GM21515 (cell line): ENCODE data around the gene CCR5AS.
"Not testable (repeated sequence)": the region's sequence is repeated elsewhere in the genome, so short reads cannot be mapped to it uniquely, and the experiment has no call there.

Experiments used
- ATAC-seq: cut with Tn5 transposase; IDR thresholded peaks from one replicate; pipeline ENCODE4 v1.9.1; 2021; ENCODE audit not compliant: unreplicated experiment

Gene CCR5AS

DNA sequence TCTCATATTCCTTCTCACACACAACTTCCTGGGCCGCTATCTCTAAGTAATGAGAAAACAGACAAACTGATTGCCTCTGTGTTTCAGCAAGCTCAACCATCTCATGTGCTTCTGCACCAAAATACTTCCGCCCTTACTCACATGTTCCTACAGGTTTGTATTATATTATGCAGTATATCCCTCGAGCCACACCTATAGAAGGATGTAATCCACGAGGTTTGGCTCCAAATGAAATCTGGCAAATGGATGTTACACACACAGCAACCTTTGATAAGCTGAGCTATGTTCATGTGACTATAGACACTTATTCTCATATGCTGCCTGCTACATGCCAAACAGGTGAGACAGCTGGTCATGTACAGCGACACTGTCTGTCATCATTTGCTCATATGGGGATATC lies 22.8 kb upstream of the CCR5AS start:
- no peak for ATAC-seq

DNA sequence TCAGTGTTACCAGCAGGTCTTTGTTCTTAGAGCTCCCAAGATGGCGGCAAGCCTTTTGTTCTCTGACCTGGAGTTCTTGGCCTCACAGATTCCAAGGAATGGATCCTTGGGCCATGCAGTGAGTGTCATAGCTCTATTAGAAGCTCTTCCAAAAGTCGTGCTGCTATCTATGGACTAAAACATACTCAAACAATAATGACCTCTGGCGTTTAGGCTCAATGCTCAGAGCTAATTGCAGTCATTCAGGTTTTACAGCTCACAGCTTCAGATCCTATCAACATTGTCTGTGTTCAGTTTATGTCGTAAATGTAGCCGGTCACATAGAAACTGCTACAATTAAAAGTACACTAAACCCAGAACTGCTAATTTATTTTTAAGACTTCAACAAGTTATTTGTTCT lies 22.4 kb upstream of the CCR5AS start:
- ATAC-seq = no peak

DNA sequence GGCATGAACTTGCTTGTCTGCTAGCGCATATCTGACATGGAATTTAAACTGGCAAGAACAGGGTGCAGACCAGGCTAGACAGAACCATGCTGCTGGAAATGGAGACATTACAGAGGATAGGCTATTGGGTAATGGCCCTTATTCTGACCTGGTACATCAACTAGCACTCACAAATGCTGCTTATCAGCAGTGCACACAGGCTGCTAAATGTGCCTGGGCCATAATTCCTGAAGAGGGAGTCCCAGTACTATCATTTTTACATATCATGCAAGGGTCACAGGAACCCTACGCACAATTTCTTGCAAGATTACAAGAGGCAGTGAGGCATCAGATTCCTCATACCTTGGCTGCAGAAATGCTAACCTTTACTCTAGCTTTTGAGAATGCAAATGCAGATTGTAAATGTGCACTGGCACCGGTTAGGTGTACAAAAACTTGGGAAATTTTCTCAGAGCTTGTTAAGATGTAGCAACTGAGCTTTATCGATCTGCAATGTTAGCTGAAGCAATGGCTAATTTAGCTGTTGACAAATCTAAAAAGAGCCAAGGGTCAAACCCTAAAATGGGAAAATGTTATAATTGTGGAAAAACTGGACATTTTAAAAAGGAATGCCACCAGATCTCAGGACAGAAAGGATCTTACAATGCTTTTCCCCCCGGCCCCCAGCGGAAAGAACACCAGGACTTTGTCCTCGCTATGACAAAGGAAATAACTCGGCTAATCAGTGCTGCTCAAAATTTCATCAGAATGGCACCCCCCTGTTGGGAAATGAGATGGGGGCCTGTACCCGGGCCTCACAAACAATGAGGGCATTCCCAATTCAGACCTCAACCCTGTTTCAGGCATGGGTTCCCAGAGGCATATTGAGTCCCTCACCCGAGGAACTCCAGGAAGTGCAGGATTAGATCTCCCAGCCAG lies 21.3 kb upstream of the CCR5AS start:
- ATAC-seq = no peak

DNA sequence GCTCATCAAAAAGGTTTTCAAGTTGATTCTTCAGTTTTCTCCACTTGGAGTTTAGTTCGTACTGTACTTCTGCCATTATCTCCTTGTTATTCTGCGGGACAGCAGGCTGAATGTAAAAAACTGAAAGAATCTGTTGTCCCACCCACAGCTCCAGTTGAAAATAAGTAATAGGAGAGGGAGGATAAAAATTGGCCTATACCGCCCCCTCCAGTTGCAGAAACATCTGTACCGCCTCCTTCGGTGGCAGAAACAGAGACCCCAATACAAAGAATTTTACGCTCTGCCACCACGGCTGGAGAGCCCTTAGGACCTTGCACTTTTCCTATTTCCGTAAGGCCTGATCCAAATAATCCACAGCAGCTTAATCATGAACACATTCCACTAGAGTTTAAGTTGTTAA lies 20.5 kb upstream of the CCR5AS start:
- ATAC-seq = not testable (repeated sequence)

DNA sequence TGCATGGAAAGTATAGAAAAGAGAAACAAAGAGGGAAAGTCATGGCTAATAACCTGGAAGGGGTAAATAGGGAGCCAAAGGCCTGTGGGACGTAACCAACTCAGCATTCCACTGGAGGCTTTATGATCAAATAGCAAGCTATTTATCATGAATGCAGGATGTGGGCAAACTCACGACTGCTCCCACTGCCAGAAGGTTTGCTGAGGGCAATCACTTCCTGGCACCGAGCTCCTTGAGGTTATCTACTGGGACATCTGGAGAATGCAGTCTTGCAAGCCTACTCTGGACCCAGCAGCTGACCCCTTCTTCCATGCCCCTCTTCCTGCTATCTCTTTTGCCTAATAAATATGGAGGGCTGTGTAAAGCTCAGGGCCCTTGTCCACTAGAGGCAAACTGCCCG lies 19.6 kb upstream of the CCR5AS start:
- not testable (repeated sequence) for ATAC-seq

DNA sequence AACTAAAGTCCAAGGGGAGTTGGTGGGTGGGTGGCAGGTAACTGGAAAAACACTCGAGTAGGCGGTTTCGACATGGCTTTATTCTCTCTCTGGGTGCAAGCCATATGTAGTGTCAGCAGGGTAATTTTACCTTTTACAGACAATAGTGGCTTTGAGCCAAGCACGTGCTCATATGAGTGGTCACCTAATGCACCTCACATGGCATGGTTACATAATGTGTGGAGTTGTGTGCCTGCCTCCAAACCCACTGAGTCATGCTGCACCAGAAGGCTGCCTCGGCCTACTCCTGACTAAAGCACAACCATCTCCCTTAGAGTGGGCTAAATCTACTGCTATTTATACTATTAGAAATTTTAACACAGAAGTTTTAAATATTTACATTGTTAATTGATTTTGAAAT lies 16.7 kb upstream of the CCR5AS start:
- ATAC-seq = no peak

DNA sequence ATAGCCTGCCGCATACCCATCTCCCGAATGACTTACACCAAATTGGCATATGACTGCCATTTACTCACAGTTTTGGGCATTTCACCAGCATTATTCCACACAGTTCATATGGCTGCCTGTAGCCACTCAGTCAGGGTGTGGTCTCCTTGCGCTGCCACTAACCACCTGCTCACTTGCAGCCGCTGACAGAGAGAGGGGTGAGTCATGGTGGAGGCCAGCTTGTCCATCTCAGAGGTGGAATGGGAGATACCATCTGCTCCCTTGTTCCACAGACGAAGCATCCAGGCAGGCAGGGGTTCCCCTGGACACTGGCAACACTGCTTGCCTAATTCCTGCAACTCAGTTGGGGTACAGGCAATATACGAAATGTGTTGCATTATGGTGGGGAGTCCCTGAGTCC lies 15.8 kb upstream of the CCR5AS start:
- no peak for ATAC-seq

DNA sequence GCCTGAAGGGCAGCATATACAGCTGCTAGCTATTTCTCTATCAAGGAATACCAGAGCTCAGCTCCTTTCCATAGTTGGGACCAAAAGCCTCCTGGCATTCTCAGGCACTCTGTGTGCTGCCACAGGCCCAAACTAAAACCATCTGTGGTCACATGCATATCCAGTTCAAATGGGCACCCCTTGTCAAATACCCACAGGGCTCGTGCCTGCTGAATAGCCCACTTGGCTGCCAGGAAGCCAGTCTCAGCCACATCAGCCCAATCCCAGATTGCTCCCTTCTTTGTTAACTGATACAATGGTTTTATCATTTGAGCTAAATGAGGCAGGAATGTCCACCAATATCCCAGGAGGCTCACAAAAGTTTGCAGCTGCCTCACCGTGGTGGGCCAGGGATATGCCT lies 14.1 kb upstream of the CCR5AS start:
- no peak for ATAC-seq

DNA sequence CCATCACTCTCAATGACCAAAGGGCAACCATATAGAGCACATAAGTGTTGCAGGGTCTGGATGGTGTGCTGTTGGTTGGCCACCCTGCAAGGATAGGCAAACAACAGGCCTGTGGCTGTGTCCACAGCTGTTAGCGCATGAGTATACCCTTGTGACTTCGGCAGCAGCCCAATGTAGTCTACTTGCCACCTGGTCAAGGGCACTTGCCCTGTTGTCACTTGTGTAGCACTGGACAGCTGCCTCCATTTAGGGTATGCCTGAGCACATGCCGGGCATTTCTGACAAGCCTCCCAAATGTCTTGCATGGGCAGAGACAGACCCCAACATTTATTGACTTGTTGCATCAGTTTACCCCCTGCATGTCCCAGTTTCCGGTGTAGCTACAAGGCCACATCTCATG lies 12.9 kb upstream of the CCR5AS start:
- no peak for ATAC-seq

DNA sequence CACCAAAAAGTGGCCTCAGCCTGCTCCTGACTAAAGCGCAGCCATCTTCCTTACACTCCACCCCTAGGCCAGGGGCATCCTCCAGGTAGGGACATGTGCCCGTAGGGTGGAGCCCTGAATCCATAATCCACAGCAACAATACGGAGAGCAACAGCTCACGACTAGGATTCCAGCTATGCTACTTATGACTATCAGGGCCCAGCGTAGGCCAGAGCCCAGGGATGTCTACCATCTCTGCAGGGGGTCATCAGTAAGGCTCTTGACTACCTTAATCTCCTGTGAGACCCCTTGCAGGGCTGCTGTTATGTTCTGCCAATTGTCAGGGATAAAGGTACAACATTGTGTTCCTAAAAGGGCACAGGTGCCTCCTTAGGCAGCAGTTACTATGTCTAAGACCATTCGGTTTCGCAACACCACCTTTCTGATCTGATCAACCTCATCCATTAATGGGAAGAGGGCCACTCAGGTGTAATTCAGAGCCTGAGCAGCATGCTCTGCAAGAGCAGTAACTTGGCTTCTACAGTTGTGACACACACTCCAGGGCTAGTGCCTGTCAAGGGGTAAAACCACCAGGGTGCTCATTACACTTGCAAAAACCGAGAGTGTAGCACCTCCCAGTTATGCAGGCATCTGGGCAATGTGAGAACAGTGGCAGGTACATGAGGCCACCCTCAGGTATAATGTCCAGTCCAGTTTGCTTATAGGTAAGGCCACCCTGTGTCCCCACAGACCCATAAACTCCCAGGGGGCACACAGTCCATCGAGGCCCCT lies 11.2 kb upstream of the CCR5AS start:
- no peak for ATAC-seq

DNA sequence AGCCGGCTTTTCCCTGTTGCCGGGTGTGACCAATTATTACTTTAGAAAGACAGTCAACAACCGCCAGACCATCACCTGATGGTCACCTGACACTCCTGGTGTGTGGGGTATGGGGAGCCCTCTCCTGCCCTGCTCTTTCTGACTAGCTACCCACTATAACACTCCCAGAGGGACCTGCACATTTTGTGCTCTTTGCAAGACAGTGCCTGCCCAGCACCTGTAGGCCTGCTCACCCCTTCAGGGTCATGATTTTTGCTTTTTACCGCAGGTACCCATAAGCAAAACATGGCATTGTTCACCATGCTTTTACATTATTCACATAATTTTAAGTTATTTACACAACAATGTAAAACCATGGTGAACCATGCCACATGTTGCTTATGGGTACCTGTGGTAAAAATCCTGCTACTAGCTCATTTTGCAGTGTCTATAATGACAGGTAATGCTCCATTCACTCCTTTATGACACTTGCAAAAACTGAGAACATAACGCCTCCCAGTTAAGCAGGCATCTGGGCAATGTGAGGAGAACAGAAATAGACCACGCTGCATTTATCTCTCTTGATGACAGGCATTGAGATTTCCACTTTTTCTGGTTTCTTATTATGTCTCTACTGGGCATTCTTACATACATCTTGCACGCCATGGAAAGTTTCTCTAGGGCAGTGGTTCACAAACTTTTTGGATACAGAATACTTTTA lies 10.1 kb upstream of the CCR5AS start:
- no peak for ATAC-seq

DNA sequence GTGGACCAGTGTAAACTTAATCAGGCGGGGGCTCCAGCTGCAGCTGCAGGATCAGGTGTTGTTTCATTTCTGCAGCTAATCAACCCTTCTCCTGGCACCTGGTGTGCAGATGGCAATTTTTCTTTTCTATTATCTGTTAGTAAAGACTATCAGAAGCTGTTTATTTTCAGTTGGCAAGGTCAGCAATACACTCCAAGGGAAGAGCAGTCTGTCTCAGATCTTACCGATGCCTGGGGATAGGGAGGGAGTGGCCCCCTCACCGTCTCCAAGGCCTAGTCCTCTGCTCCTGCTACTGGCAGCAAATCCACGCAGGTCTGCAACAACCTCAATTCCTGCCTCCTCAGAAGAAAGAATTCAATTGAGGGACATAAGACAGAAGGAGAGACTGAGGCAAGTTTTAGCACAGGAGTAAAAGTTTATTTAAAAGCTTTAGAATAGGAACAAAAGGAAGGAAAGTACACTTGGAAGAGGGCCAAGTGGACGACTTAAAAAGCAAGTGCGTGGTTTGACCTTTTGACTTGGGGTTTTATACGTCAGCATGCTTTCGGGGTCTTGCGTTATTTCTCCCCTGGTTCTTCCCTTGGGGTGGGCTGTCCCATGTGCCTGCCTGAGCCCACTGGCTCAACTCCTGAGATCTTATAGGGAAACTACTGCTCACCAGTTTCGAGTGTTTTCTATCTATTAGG lies 9.4 kb upstream of the CCR5AS start:
- no peak for ATAC-seq

DNA sequence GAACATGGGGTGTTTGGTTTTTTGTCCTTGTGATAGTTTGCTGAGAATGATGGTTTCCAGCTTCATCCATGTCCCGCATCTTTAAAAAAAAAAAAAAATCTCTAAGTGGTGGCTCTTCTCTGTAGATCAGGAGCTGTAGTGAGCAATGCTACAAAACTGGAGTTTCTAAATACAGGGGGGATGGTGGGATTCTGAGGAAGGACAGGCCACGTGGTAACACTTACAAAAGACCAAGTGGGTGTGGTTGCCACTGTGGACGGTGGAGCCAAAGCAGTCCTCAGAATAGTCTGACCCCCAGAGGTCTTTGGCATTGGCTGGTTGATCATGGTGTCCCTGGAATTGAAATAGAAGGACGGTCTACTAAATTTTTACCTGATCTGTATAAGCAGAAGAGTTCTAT lies 7.9 kb upstream of the CCR5AS start:
- no peak for ATAC-seq

DNA sequence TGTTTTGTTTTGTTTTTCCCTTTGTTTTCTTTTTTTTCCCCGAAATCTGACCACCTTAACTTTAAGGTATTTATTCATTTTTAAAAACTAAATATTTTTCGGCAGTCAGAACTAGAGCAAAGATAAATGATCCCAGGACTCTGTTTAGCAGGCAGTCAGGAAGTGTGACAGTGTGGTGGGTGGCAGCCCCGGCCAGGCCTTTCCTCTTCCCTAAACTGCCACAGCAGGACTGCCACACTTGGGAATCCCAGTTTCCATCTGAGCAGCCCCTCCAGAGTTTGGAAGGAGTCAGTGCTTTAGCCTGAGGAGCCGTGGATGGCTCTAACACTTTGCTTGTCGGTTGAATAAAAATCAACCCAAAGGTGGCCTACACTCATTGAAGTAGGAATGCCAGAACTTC lies 7.1 kb upstream of the CCR5AS start:
- no peak for ATAC-seq

DNA sequence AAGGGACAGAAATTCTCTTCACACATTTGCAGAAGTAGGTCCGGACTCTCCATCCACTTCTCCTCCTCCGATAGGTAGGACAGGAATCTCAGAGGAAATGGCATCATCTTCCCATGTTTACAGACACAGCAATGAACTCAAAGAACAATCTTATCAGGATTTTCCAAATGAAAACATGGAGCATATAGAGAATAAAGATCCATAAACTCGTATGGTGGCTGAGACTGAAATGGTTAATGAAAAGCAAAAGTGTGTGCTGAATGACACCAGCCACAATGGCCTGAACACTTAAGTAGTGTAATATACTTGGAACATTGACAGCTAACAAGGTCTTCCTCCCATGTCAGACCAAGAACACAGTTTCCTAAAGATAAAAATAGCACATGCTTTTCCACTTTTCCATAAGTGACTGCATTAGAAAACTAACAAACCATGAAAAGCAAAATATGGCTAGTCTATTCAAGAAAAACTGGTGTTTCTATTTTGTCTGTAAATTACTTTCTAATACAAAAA lies 6.0 kb upstream of the CCR5AS start:
- ATAC-seq = no peak

DNA sequence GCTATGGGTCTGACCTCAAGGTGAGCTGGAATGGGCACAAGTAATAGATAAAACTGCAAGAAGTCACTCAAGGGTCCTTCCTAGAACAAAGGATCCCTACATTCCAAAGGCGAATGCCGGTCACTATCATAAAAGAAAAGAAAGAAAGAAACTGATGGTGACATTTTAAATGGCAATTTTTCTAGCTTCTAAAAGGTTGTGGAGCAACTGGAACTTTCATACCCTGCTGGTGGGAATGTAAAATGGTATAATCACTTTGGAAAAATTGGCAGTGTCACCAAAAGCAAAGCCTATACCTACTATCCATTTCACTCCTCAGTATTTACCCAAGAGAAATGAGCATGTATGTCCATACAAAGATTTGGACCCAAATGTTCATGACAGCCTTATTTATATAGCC lies 4.4 kb upstream of the CCR5AS start:
- ATAC-seq = no peak

DNA sequence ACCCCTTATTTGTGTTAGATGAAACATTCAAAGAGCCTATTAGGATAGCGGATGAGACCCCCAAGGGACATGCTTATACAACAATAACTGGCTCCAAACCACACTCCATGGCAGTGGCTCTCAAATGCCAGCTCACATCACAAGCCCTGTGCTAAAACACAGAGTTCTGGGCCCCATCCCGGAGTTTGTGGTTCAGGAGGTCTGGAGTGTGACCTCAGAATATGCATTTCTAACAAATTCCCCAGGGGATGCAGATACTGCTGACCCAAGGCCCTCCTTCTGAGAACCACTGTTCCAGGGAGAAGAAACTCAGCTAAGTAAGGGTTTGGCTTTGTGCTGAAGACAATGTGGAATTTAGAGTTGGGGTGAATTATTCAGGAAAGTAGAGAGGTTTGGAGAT lies 3.8 kb upstream of the CCR5AS start:
- no peak for ATAC-seq

DNA sequence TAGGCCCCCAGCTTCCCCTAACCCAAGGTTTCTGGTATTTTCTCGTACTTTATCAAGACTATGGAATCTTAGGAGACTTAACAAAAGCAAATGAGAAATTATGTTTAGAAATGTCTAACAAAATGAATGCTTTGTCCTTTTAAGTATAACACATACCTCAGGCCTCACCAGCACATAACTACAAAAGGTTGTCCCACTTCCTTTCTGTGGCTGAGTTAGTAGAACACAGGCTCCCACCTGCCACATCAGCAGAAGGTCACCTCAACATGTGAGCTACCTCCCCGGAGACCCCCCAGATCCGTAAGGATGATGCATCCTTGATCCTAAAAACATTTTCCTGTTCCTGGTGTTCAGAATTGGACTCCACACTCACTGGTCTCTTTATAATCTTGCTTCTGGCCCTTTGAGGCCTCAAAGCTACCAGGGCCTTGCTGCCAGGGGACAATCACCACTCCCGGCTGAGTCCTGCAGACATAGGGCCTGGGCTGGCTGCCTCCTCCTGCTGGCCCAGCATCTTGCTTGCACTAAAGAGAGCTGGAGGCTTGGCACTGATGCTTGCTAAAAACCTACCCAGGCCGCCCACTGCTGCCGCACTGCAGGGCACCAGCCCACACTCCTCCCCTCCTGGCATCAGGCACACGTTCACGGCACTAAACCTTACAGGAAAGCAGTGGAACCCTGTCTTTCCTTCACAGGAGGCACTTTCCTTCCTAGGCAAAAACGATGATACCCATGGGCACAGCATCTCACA lies 3.0 kb upstream of the CCR5AS start:
- ATAC-seq = no peak

DNA sequence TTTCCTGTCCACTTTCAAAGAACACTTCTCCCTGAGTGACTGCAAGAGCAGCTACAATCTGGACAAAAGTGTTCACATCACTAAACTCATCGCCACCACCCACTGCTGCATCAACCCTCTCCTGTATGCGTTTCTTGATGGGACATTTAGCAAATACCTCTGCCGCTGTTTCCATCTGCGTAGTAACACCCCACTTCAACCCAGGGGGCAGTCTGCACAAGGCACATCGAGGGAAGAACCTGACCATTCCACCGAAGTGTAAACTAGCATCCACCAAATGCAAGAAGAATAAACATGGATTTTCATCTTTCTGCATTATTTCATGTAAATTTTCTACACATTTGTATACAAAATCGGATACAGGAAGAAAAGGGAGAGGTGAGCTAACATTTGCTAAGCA lies 2.0 kb upstream of the CCR5AS start:
- no peak for ATAC-seq

DNA sequence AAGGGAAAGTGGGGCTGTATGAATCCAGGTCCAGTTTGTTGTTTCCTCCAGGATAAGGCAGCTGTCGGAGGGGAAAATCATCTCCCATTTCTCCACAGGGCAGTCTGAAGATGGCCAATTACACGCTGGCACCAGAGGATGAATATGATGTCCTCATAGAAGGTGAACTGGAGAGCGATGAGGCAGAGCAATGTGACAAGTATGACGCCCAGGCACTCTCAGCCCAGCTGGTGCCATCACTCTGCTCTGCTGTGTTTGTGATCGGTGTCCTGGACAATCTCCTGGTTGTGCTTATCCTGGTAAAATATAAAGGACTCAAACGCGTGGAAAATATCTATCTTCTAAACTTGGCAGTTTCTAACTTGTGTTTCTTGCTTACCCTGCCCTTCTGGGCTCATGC lies 1.1 kb upstream of the CCR5AS start:
- ATAC-seq = no peak
